Measurements from ENCODE around the gene ANXA11. TPM values are rescaled to one million over a fixed set of nuclear protein-coding genes. Genes with fewer than 3 reads are reported as not detected.
"Not testable (repeated sequence)": the region's sequence is repeated elsewhere in the genome, so short reads cannot be mapped to it uniquely, and the experiment has no call there.

Gene ANXA11
- total RNA-seq, 2 donors from 2014 or later: 104 to 134 TPM

GRCh38 chr10:80253266-80253962 lies 48.1 kb upstream of the ANXA11 start:
- Histone ChIP-seq H3K27ac (ENCODE audit: low read depth, low read length) (no peak overlapping the region), H3K36me3 (ENCODE audit: control insufficient read depth, insufficient read depth, low read length) (no peaks in the 10 kb centered on the region), H3K4me1 (ENCODE audit: control insufficient read depth, insufficient read depth, low read length) (no peaks in the 10 kb centered on the region), H3K27me3 (ENCODE audit: control insufficient read depth, insufficient read depth, low read length, poor library complexity, severe bottlenecking) (no peaks in the 10 kb centered on the region), H3K4me3 (ENCODE audit: low read length) (no peak overlapping the region), H3K9ac (ENCODE audit: extremely low read depth, low read length, poor library complexity, severe bottlenecking) (no peak overlapping the region), H3K9me3 (ENCODE audit: control insufficient read depth, low read length) (no peaks in the 10 kb centered on the region)
- no peaks in the 10 kb centered on the region for H3K4me1 Mint-ChIP-seq
- H3K9me3 Mint-ChIP-seq: no peaks in the 10 kb centered on the region
- no peak overlapping the region for H3K27ac Mint-ChIP-seq
- 94 to 100% methylated on average over 1 to 5 of the region's 5 CpGs for WGBS, 2 experiments (ENCODE audit: insufficient coverage in 1 of 2, insufficient read length in 1 of 2)
- DNase-seq: no peak
- H3K27me3 Mint-ChIP-seq (ENCODE audit: insufficient read depth): peaks cover 23% of the 10 kb centered on the region
- TF ChIP-seq, protein P1, sequence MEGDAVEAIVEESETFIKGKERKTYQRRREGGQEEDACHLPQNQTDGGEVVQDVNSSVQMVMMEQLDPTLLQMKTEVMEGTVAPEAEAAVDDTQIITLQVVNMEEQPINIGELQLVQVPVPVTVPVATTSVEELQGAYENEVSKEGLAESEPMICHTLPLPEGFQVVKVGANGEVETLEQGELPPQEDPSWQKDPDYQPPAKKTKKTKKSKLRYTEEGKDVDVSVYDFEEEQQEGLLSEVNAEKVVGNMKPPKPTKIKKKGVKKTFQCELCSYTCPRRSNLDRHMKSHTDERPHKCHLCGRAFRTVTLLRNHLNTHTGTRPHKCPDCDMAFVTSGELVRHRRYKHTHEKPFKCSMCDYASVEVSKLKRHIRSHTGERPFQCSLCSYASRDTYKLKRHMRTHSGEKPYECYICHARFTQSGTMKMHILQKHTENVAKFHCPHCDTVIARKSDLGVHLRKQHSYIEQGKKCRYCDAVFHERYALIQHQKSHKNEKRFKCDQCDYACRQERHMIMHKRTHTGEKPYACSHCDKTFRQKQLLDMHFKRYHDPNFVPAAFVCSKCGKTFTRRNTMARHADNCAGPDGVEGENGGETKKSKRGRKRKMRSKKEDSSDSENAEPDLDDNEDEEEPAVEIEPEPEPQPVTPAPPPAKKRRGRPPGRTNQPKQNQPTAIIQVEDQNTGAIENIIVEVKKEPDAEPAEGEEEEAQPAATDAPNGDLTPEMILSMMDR (conservative IDR thresholded peaks at IDR 0.05): no peak
- H3K36me3 Mint-ChIP-seq (ENCODE audit: low read depth): no peaks in the 10 kb centered on the region
- H3K4me3 Mint-ChIP-seq: no peak overlapping the region

- H3K4me1 Mint-ChIP-seq: no peaks in the 10 kb centered on the region
- no peak overlapping the region for H3K4me3 ChIP-seq (ENCODE audit: low read length)
- no peak for DNase-seq
- no peak overlapping the region for H3K27ac Mint-ChIP-seq
- no peaks in the 10 kb centered on the region for H3K9me3 ChIP-seq (ENCODE audit: control insufficient read depth, low read length)
- no peaks in the 10 kb centered on the region for H3K27me3 ChIP-seq (ENCODE audit: control insufficient read depth, insufficient read depth, low read length, poor library complexity, severe bottlenecking)
- TF ChIP-seq, protein P1 (conservative IDR thresholded peaks at IDR 0.05): no peak
- H3K27ac ChIP-seq (ENCODE audit: low read depth, low read length): no peak overlapping the region
- no peaks in the 10 kb centered on the region for H3K36me3 Mint-ChIP-seq (ENCODE audit: low read depth)
- H3K4me3 Mint-ChIP-seq: no peak overlapping the region
- WGBS, 2 experiments (ENCODE audit: insufficient coverage in 1 of 2, insufficient read length in 1 of 2): 89 to 96% methylated on average over 10 to 12 of the region's 12 CpGs
- H3K36me3 ChIP-seq (ENCODE audit: control insufficient read depth, insufficient read depth, low read length): no peaks in the 10 kb centered on the region
- H3K4me1 ChIP-seq (ENCODE audit: control insufficient read depth, insufficient read depth, low read length): no peaks in the 10 kb centered on the region
- no peaks in the 10 kb centered on the region for H3K9me3 Mint-ChIP-seq
- no peak overlapping the region for H3K9ac ChIP-seq (ENCODE audit: extremely low read depth, low read length, poor library complexity, severe bottlenecking)
- H3K27me3 Mint-ChIP-seq (ENCODE audit: insufficient read depth): peaks cover 23% of the 10 kb centered on the region
These were observed 47.1 kb upstream of the ANXA11 start for GRCh38 chr10:80252296-80252887.

GRCh38 chr10:80251703-80252280 lies 46.5 kb upstream of the ANXA11 start:
- H3K9me3 Mint-ChIP-seq; H3K9ac ChIP-seq (ENCODE audit: extremely low read depth, low read length, poor library complexity, severe bottlenecking); DNase-seq; H3K4me1 ChIP-seq (ENCODE audit: control insufficient read depth, insufficient read depth, low read length); H3K36me3 Mint-ChIP-seq (ENCODE audit: low read depth); H3K4me3 ChIP-seq (ENCODE audit: low read length); H3K27ac ChIP-seq (ENCODE audit: low read depth, low read length); H3K9me3 ChIP-seq (ENCODE audit: control insufficient read depth, low read length); H3K4me3 Mint-ChIP-seq; H3K27ac Mint-ChIP-seq; H3K36me3 ChIP-seq (ENCODE audit: control insufficient read depth, insufficient read depth, low read length); H3K27me3 ChIP-seq (ENCODE audit: control insufficient read depth, insufficient read depth, low read length, poor library complexity, severe bottlenecking); H3K4me1 Mint-ChIP-seq: not testable (repeated sequence)
- peaks cover 23% of the 10 kb centered on the region for H3K27me3 Mint-ChIP-seq (ENCODE audit: insufficient read depth)
- WGBS, 2 experiments (ENCODE audit: insufficient coverage in 1 of 2, insufficient read length in 1 of 2): 86% methylated on average over 3 of the region's 4 CpGs; no CpG with 5 or more reads in 1 of the 2 experiments

- WGBS, 2 experiments (ENCODE audit: insufficient coverage in 1 of 2, insufficient read length in 1 of 2): no CpG with 5 or more reads among the region's 1 CpG
- DNase-seq; H3K9me3 Mint-ChIP-seq; H3K36me3 Mint-ChIP-seq (ENCODE audit: low read depth); H3K4me3 ChIP-seq (ENCODE audit: low read length); H3K27ac Mint-ChIP-seq; H3K27me3 ChIP-seq (ENCODE audit: control insufficient read depth, insufficient read depth, low read length, poor library complexity, severe bottlenecking); H3K4me1 Mint-ChIP-seq; H3K36me3 ChIP-seq (ENCODE audit: control insufficient read depth, insufficient read depth, low read length); H3K4me1 ChIP-seq (ENCODE audit: control insufficient read depth, insufficient read depth, low read length); H3K27ac ChIP-seq (ENCODE audit: low read depth, low read length); H3K4me3 Mint-ChIP-seq; H3K9me3 ChIP-seq (ENCODE audit: control insufficient read depth, low read length); H3K9ac ChIP-seq (ENCODE audit: extremely low read depth, low read length, poor library complexity, severe bottlenecking): not testable (repeated sequence)
- peaks cover 15% of the 10 kb centered on the region for H3K27me3 Mint-ChIP-seq (ENCODE audit: insufficient read depth)
These were observed 45.1 kb upstream of the ANXA11 start for GRCh38 chr10:80250399-80250798.

DNA sequence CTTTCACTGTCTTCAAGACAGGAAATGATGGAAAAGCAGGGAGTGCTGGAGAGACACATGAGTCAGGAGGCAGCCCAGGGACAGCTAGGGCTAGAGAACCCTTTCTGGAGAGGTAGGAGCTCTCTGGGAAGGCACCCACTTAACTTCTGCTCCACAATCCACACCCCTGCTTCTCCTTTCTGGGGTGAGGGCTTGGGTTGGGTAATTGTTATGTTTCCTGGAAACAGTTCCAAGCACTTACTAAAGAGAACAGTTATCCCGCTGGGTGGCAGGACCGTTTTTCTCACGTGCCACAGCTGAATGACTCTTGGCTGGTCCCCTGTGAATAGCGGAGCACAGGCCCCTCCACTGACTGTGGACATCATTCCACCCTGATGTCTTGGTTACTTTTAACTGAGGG lies 44.6 kb upstream of the ANXA11 start:
- DNase-seq; H3K4me3 Mint-ChIP-seq; H3K4me1 Mint-ChIP-seq; H3K9me3 Mint-ChIP-seq; H3K4me1 ChIP-seq (ENCODE audit: control insufficient read depth, insufficient read depth, low read length); H3K9me3 ChIP-seq (ENCODE audit: control insufficient read depth, low read length); H3K9ac ChIP-seq (ENCODE audit: extremely low read depth, low read length, poor library complexity, severe bottlenecking); H3K36me3 ChIP-seq (ENCODE audit: control insufficient read depth, insufficient read depth, low read length); H3K4me3 ChIP-seq (ENCODE audit: low read length); H3K36me3 Mint-ChIP-seq (ENCODE audit: low read depth); H3K27ac Mint-ChIP-seq; H3K27me3 ChIP-seq (ENCODE audit: control insufficient read depth, insufficient read depth, low read length, poor library complexity, severe bottlenecking); H3K27ac ChIP-seq (ENCODE audit: low read depth, low read length): not testable (repeated sequence)
- WGBS, 2 experiments (ENCODE audit: insufficient coverage in 1 of 2, insufficient read length in 1 of 2): no CpG with 5 or more reads among the region's 4 CpGs
- peaks cover 15% of the 10 kb centered on the region for H3K27me3 Mint-ChIP-seq (ENCODE audit: insufficient read depth)

All from endodermal cell (in vitro differentiated cells).